SU-DHL-6 (cell line): ENCODE results near the gene LHFPL4.

Experiments used
- EZH2phosphoT487 ChIP-seq: fragments of 200-600 bp; sonication (generic), shearing (Covaris generic); conservative IDR thresholded peaks from 2 replicates; pipeline ENCODE4 v1.6.1; 2018; ENCODE audit warnings: mild to moderate bottlenecking, antibody characterized with exemption, low read length, moderate library complexity, mixed read lengths
- TF ChIP-seq, protein P1 (sequence below): fragments of 200-600 bp; sonication (generic); IDR thresholded peaks from one replicate; pipeline ENCODE4 v1.5.1; 2017; ENCODE audit warnings: antibody characterized with exemption, mild to moderate bottlenecking, low read length, moderate library complexity; ENCODE audit not compliant: insufficient read depth, poor library complexity, severe bottlenecking

DNA sequence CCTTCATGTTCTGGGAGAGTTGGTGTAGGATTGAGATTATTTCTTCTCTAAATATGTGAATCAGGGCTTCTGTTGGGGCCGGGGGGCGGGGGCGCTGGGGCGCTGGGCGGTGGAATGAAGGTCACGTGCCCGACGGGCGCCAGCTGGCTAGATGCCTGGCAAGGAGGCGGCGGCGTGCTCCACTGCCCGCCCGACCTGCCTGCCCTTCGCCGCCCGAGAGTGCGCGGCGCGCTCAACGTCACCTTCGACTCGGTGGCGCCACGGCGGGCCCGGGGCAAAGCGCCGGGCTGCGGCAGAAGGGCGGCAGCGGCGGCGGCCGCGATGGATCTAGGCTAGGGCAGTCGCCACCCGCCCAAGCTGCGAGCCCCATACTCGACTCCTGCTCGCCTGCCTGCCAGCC is 47.0 kb upstream of the LHFPL4 start:
- TF ChIP-seq EZH2phosphoT487, result no peak
- TF ChIP-seq, protein P1, sequence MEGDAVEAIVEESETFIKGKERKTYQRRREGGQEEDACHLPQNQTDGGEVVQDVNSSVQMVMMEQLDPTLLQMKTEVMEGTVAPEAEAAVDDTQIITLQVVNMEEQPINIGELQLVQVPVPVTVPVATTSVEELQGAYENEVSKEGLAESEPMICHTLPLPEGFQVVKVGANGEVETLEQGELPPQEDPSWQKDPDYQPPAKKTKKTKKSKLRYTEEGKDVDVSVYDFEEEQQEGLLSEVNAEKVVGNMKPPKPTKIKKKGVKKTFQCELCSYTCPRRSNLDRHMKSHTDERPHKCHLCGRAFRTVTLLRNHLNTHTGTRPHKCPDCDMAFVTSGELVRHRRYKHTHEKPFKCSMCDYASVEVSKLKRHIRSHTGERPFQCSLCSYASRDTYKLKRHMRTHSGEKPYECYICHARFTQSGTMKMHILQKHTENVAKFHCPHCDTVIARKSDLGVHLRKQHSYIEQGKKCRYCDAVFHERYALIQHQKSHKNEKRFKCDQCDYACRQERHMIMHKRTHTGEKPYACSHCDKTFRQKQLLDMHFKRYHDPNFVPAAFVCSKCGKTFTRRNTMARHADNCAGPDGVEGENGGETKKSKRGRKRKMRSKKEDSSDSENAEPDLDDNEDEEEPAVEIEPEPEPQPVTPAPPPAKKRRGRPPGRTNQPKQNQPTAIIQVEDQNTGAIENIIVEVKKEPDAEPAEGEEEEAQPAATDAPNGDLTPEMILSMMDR, result no peak
